GM23338 (cell line): ENCODE data around the gene CPNE6. TPM values are rescaled to one million over a fixed set of nuclear protein-coding genes. Genes with fewer than 3 reads are reported as not detected.

ENCODE experiments used
- ATAC-seq: fragments of 200-7000 bp; cut with Tn5 transposase; 3 replicates; pipeline ENCODE4 v1.9.1; 2020
- DNase-seq: peaks from one replicate; pipeline ENCODE4 v3.0.0-alpha.2; 2015; ENCODE audit warnings: low spot score
- H2AFZ ChIP-seq: fragments of 200-600 bp; sonication (generic); 2 replicates; pipeline ENCODE4 v1.8.0; 2016; ENCODE audit warnings: antibody characterized with exemption, mild to moderate bottlenecking, moderate library complexity
- H3F3A ChIP-seq: fragments of 200-600 bp; sonication (generic); replicated peaks from 2 replicates; pipeline ENCODE4 v1.8.0; 2017; ENCODE audit warnings: antibody characterized with exemption, mixed run types, low read depth
- H3K27ac ChIP-seq: fragments of 200-600 bp; sonication (generic); 2 replicates; pipeline ENCODE4 v1.6.1; 2016; ENCODE audit warnings: low read depth
- H3K27me3 ChIP-seq: fragments of 200-600 bp; sonication (generic); 2 replicates; pipeline ENCODE4 v1.8.0; 2016; ENCODE audit warnings: mild to moderate bottlenecking, mixed run types, moderate library complexity; ENCODE audit not compliant: insufficient read depth
- H3K36me3 ChIP-seq: fragments of 200-600 bp; sonication (generic); 2 replicates; pipeline ENCODE4 v1.8.0; 2016; ENCODE audit warnings: mild to moderate bottlenecking; ENCODE audit not compliant: insufficient read depth
- H3K4me1 ChIP-seq: fragments of 200-600 bp; sonication (generic); 2 replicates; pipeline ENCODE4 v1.8.0; 2016; ENCODE audit warnings: mild to moderate bottlenecking, moderate library complexity; ENCODE audit not compliant: insufficient read depth
- H3K4me2 ChIP-seq: fragments of 200-600 bp; sonication (generic); 2 replicates; pipeline ENCODE4 v1.7.1; 2017; ENCODE audit warnings: mixed run types
- H3K4me3 ChIP-seq: fragments of 200-600 bp; sonication (generic); 2 replicates; pipeline ENCODE4 v1.6.1; 2016; ENCODE audit warnings: mixed run types
- H3K79me2 ChIP-seq: fragments of 200-600 bp; sonication (generic); replicated peaks from 2 replicates; pipeline ENCODE4 v1.8.0; 2017; ENCODE audit warnings: mild to moderate bottlenecking; ENCODE audit not compliant: insufficient read depth
- H3K9me2 ChIP-seq: fragments of 200-600 bp; sonication (generic); 2 replicates; pipeline ENCODE4 v1.8.0; 2017; ENCODE audit not compliant: insufficient read depth
- H4K20me1 ChIP-seq: fragments of 200-600 bp; sonication (generic); replicated peaks from 2 replicates; pipeline ENCODE4 v1.8.0; 2017; ENCODE audit warnings: mild to moderate bottlenecking; ENCODE audit not compliant: insufficient read depth
- H3K27ac Mint-ChIP-seq: 2 replicates; pipeline ENCODE4 v1.8.0; 2020; ENCODE audit warnings: inconsistent platforms, mild to moderate bottlenecking, moderate library complexity, mixed read lengths
- H3K27me3 Mint-ChIP-seq: 3 replicates; pipeline ENCODE4 v1.8.0; 2022; ENCODE audit warnings: low read depth, mild to moderate bottlenecking, moderate library complexity, mixed read lengths, inconsistent platforms; ENCODE audit not compliant: insufficient read depth, poor library complexity
- H3K36me3 Mint-ChIP-seq: 3 replicates; pipeline ENCODE4 v1.8.0; 2021; ENCODE audit warnings: low read depth, mild to moderate bottlenecking, inconsistent platforms, moderate library complexity, mixed read lengths
- H3K4me1 Mint-ChIP-seq: 3 replicates; pipeline ENCODE4 v1.8.0; 2020; ENCODE audit warnings: mild to moderate bottlenecking, inconsistent platforms, mixed read lengths
- H3K4me3 Mint-ChIP-seq: 3 replicates; pipeline ENCODE4 v1.8.0; 2021; ENCODE audit warnings: moderate library complexity, mild to moderate bottlenecking, inconsistent platforms, mixed read lengths
- H3K9me3 Mint-ChIP-seq: 3 replicates; pipeline ENCODE4 v1.8.0; 2020; ENCODE audit warnings: moderate library complexity, mild to moderate bottlenecking, inconsistent platforms, mixed read lengths
- CREB1 ChIP-seq: fragments of 250-450 bp; sonication (Bioruptor Pico); IDR thresholded peaks from 2 replicates; pipeline ENCODE4 v1.5.0; 2020; ENCODE audit warnings: low read depth, mild to moderate bottlenecking, moderate library complexity
- EZH2phosphoT487 ChIP-seq: fragments of 200-600 bp; sonication (generic); IDR thresholded peaks from one replicate; pipeline ENCODE4 v1.8.1; 2018; ENCODE audit warnings: antibody characterized with exemption; ENCODE audit not compliant: unreplicated experiment
- JUNB ChIP-seq: IDR thresholded peaks from one replicate; pipeline ENCODE4 v1.6.1; 2016; ENCODE audit warnings: antibody characterized with exemption; ENCODE audit not compliant: unreplicated experiment
- ZNF114 ChIP-seq: fragments of 250-450 bp; sonication (Bioruptor Pico); IDR thresholded peaks from 2 replicates; pipeline ENCODE4 v1.5.0; 2020; ENCODE audit warnings: mild to moderate bottlenecking, moderate library complexity
- ZNF331 ChIP-seq: fragments of 250-450 bp; sonication (Bioruptor Pico); IDR thresholded peaks from 2 replicates; pipeline ENCODE4 v1.5.0; 2020; ENCODE audit warnings: low read depth, mild to moderate bottlenecking, moderate library complexity
- polyA plus RNA-seq: library from polyadenylated mRNA; unstranded; fragments of >200 nt; fragmentation: Nextera tagmentation; extraction: Ambion mirVana; gene quantifications from 2 replicates; pipeline ENCODE4 v1.2.1, GENCODE V29; 2016
- total RNA-seq: library from RNA; depleted of rRNA; stranded (reverse); fragments of >200 nt; shearing (Covaris generic); gene quantifications from 2 replicates; pipeline ENCODE4 v1.2.3, GENCODE V29; 2014
- TF ChIP-seq, protein P1 (sequence below), 2 experiments: fragments of 200-600 bp in 1 of 2; sonication (generic) in 1 of 2; conservative IDR thresholded peaks; 2 replicates each; pipeline versions ENCODE4 v1.5.1 to v1.6.1; 2016 to 2017; ENCODE audit warnings: antibody characterized with exemption in 2 of 2, low read depth in 2 of 2, mild to moderate bottlenecking in 2 of 2, moderate library complexity in 1 of 2
- TF ChIP-seq, protein P2 (sequence below): IDR thresholded peaks from one replicate; pipeline ENCODE4 v1.6.1; 2018; ENCODE audit warnings: antibody characterized with exemption; ENCODE audit not compliant: unreplicated experiment

Gene CPNE6
- total and polyA plus RNA-seq, 2 experiments from 2014 or later: 0.16 TPM; not detected in 1

DNA sequence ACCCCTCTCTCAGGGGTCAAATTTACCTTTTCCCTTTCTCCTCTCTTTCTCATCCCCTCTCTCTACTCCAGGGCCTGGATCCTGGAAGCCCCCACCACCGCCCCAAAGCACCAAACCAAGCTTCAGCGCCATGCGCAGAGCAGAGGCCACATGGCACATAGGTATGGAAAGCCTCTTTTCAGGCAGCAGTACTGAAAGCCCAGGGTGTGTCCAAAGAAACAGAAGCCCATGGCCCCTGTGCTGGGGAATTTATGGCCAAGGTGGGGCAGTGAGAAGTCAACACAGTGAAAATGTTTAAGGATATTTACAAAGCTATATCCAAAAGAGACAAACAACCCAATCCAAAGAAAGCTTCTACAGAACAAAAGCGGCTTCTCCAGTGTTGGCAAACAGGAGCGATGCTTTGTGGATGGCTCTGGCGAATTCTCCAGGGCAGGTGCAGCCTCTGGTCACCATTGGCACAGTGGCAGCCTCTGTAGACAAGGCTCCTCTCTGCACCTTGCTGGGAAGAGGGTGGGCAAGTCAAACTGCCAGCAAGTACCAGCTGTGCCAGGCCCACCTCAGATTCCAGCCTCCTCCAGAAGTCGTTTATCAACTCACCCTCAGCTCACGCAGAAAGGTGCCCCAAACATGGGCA lies 4.7 kb upstream of the CPNE6 start:
- Histone ChIP-seq H4K20me1 (no peaks in the 10 kb centered on the region), H3F3A (no peaks in the 10 kb centered on the region), H2AFZ (no peak overlapping the region), H3K27ac (no peak overlapping the region), H3K36me3 (no peaks in the 10 kb centered on the region), H3K4me3 (no peak overlapping the region), H3K4me2 (no peak overlapping the region), H3K79me2 (no peaks in the 10 kb centered on the region), H3K4me1 (no peaks in the 10 kb centered on the region), H3K9me2 (no peaks in the 10 kb centered on the region), H3K27me3 (no peaks in the 10 kb centered on the region)
- Mint-ChIP-seq H3K4me3 (no peak overlapping the region), H3K9me3 (no peaks in the 10 kb centered on the region), H3K27ac (no peak overlapping the region), H3K36me3 (no peaks in the 10 kb centered on the region), H3K27me3 (peaks cover 2% of the 10 kb centered on the region), H3K4me1 (peaks cover 3% of the 10 kb centered on the region; the same call in 1 of the 3 replicates)
- DNase-seq (no peak), ATAC-seq (no peak)
- TF ChIP-seq, protein P1, sequence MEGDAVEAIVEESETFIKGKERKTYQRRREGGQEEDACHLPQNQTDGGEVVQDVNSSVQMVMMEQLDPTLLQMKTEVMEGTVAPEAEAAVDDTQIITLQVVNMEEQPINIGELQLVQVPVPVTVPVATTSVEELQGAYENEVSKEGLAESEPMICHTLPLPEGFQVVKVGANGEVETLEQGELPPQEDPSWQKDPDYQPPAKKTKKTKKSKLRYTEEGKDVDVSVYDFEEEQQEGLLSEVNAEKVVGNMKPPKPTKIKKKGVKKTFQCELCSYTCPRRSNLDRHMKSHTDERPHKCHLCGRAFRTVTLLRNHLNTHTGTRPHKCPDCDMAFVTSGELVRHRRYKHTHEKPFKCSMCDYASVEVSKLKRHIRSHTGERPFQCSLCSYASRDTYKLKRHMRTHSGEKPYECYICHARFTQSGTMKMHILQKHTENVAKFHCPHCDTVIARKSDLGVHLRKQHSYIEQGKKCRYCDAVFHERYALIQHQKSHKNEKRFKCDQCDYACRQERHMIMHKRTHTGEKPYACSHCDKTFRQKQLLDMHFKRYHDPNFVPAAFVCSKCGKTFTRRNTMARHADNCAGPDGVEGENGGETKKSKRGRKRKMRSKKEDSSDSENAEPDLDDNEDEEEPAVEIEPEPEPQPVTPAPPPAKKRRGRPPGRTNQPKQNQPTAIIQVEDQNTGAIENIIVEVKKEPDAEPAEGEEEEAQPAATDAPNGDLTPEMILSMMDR (conservative IDR thresholded peaks at IDR 0.05; ENCODE audit: low read depth in 2 of 2): no peak
- TF ChIP-seq, protein P2, sequence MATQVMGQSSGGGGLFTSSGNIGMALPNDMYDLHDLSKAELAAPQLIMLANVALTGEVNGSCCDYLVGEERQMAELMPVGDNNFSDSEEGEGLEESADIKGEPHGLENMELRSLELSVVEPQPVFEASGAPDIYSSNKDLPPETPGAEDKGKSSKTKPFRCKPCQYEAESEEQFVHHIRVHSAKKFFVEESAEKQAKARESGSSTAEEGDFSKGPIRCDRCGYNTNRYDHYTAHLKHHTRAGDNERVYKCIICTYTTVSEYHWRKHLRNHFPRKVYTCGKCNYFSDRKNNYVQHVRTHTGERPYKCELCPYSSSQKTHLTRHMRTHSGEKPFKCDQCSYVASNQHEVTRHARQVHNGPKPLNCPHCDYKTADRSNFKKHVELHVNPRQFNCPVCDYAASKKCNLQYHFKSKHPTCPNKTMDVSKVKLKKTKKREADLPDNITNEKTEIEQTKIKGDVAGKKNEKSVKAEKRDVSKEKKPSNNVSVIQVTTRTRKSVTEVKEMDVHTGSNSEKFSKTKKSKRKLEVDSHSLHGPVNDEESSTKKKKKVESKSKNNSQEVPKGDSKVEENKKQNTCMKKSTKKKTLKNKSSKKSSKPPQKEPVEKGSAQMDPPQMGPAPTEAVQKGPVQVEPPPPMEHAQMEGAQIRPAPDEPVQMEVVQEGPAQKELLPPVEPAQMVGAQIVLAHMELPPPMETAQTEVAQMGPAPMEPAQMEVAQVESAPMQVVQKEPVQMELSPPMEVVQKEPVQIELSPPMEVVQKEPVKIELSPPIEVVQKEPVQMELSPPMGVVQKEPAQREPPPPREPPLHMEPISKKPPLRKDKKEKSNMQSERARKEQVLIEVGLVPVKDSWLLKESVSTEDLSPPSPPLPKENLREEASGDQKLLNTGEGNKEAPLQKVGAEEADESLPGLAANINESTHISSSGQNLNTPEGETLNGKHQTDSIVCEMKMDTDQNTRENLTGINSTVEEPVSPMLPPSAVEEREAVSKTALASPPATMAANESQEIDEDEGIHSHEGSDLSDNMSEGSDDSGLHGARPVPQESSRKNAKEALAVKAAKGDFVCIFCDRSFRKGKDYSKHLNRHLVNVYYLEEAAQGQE: no peak
- no peak for TF ChIP-seq CREB1 (CRISPR knock-in tag)
- no peak for TF ChIP-seq EZH2phosphoT487
- no peak for TF ChIP-seq ZNF331
- no peak for TF ChIP-seq ZNF114 (CRISPR knock-in tag)

DNA sequence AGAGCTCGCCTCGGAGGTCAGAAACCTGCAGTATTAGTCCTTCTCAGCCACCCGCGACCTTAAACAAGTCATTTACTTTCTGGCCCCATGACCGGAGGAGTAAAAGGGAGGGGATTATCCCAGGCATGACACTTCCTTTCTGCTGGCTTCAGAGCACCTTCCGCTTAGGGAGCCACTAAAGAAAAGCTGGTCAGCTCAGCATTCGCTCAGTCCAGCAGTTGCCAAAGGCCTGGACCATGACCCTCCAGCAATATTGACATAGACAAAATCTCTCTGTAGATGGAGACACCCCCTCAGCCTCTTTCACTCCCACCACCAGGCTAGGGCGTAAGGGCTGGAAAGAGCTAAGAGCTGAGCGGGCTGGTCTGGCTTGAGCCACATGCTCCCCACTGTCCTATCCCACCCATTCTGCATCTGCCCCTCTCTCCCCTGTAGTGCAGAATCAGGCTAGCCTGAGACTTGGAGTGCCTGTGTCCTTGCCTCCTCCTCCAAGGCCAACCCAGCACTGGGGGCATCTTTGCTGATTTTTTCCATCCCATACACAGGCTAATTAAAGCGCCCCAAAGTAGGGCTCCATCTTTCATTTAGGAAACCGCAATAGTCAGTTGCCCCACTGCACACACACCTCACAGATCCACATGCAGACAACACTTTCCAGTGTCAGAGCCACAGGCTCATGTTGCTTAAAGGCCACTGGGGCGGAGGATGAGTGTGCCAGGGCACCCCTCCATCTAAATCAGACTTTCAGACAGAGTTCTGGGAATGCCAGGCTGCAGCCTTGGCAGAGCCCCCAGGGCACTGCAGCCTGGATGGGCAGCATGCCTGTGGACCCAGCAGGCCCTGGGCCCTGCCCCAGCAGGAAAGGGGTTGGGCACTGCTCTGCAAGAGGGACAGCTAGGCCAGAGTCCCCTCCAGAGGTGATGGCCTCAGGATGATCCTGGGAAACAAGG lies 4.0 kb upstream of the CPNE6 start:
- H3K27ac Mint-ChIP-seq: no peak overlapping the region
- no peak for ATAC-seq
- no peak for TF ChIP-seq CREB1 (CRISPR knock-in tag)
- TF ChIP-seq JUNB: no peak
- no peak for TF ChIP-seq ZNF331

More for the DNA sequence above, 4.0 kb upstream of the CPNE6 start:
- H4K20me1 ChIP-seq: no peaks in the 10 kb centered on the region
- no peaks in the 10 kb centered on the region for H3K9me3 Mint-ChIP-seq
- no peak overlapping the region for H2AFZ ChIP-seq
- no peaks in the 10 kb centered on the region for H3K36me3 ChIP-seq
- no peak for DNase-seq
- peaks cover 3% of the 10 kb centered on the region; the same call in 1 of the 3 replicates for H3K4me1 Mint-ChIP-seq
- H3K27me3 Mint-ChIP-seq: peaks cover 4% of the 10 kb centered on the region
- no peaks in the 10 kb centered on the region for H3K27me3 ChIP-seq
- no peaks in the 10 kb centered on the region for H3K9me2 ChIP-seq
- no peaks in the 10 kb centered on the region for H3K79me2 ChIP-seq
- no peak overlapping the region for H3K4me2 ChIP-seq
- no peaks in the 10 kb centered on the region for H3K36me3 Mint-ChIP-seq
- no peak overlapping the region for H3K27ac ChIP-seq
- H3K4me3 ChIP-seq: no peak overlapping the region
- no peaks in the 10 kb centered on the region for H3F3A ChIP-seq
- H3K4me3 Mint-ChIP-seq: no peak overlapping the region
- H3K4me1 ChIP-seq: no peaks in the 10 kb centered on the region
